ENCODE results near the gene ARHGAP32. TPM values are rescaled to one million over a fixed set of nuclear protein-coding genes. Genes with fewer than 3 reads are reported as not detected.

The ARHGAP32 gene
- total RNA-seq, 4 donors from 2014 or later: 11.2 to 21.7 (median 18.1) TPM

- TF ChIP-seq CTCF (IDR thresholded peaks at IDR 0.05): no peak
- no peak for DNase-seq (ENCODE audit: low spot score)
- ATAC-seq (ENCODE audit: low FRiP score): no peak
Measured at GRCh38 chr11:128929468-128929867, 262.7 kb downstream of the ARHGAP32 start.

GRCh38 chr11:128928400-128928799 is 263.7 kb downstream of the ARHGAP32 start:
- no peak for TF ChIP-seq CTCF (IDR thresholded peaks at IDR 0.05)
- ATAC-seq (ENCODE audit: low FRiP score) (no peak), DNase-seq (ENCODE audit: low spot score) (no peak)

- DNase-seq (ENCODE audit: low spot score) (no peak), ATAC-seq (ENCODE audit: low FRiP score) (no peak)
- no peak for TF ChIP-seq CTCF (IDR thresholded peaks at IDR 0.05)
Measured at GRCh38 chr11:128927683-128928336, 264.3 kb downstream of the ARHGAP32 start.

- no peak for TF ChIP-seq CTCF (IDR thresholded peaks at IDR 0.05)
- no peak for ATAC-seq (ENCODE audit: low FRiP score)
- no peak for DNase-seq (ENCODE audit: low spot score)
Measured at GRCh38 chr11:128927108-128927461, 265.0 kb downstream of the ARHGAP32 start.

- DNase-seq (ENCODE audit: low spot score): no peak
- TF ChIP-seq CTCF (IDR thresholded peaks at IDR 0.05): no peak
- ATAC-seq (ENCODE audit: low FRiP score): no peak
Measured at GRCh38 chr11:128926437-128927107, 265.6 kb downstream of the ARHGAP32 start.

GRCh38 chr11:128926000-128926399 is 266.1 kb downstream of the ARHGAP32 start:
- ATAC-seq (ENCODE audit: low FRiP score) (no peak), DNase-seq (ENCODE audit: low spot score) (no peak)
- no peak for TF ChIP-seq CTCF (IDR thresholded peaks at IDR 0.05)

GRCh38 chr11:128925250-128925600 is 266.9 kb downstream of the ARHGAP32 start:
- DNase-seq (ENCODE audit: low spot score) (no peak), ATAC-seq (ENCODE audit: low FRiP score) (no peak)
- TF ChIP-seq CTCF (IDR thresholded peaks at IDR 0.05): no peak
